Mammary epithelial cell (primary cell): ENCODE data around the gene SHCBP1.

Source experiments
- CTCF ChIP-seq, 2 donors: IDR thresholded peaks in 1 of 2; conservative IDR thresholded peaks in 1 of 2; 2 replicates each; pipeline ENCODE4 v1.5.1; 2011 to 2012; ENCODE audit warnings: inconsistent platforms in 2 of 2, low read length in 2 of 2, mild to moderate bottlenecking in 2 of 2, control low read depth in 1 of 2, low read depth in 1 of 2; ENCODE audit not compliant: insufficient read depth in 1 of 2; ENCODE audit errors: extremely low read depth in 1 of 2
- EZH2 ChIP-seq: IDR thresholded peaks from 2 replicates; pipeline ENCODE4 v1.6.1; 2012; ENCODE audit warnings: low read length, inconsistent platforms, borderline replicate concordance

GRCh38 chr16:46583036-46583435 lies 38.1 kb downstream of the SHCBP1 start:
- TF ChIP-seq CTCF (conservative IDR thresholded peaks at IDR 0.05 in 1 of 2, IDR thresholded peaks at IDR 0.05 in 1 of 2; ENCODE audit: extremely low read depth in 1 of 2, insufficient read depth in 1 of 2, low read depth in 1 of 2, low read length in 2 of 2) (no peak), EZH2 (no peak)
